ENCODE results near the gene GPAM.

Gene GPAM

GRCh38 chr10:112177247-112177646 lies 6.3 kb downstream of the GPAM start:
- no peak for DNase-seq

GRCh38 chr10:112176543-112176942 lies 7.0 kb downstream of the GPAM start:
- DNase-seq = no peak

- DNase-seq = no peak
These were observed 8.2 kb downstream of the GPAM start for GRCh38 chr10:112175409-112175808.

- DNase-seq = no peak
These were observed 10.4 kb downstream of the GPAM start for GRCh38 chr10:112173206-112173605.

GRCh38 chr10:112168733-112169132 lies 14.8 kb downstream of the GPAM start:
- DNase-seq = no peak

GRCh38 chr10:112166800-112167199 lies 16.8 kb downstream of the GPAM start:
- DNase-seq = no peak

GRCh38 chr10:112161757-112162518 lies 21.6 kb downstream of the GPAM start:
- DNase-seq = no peak

GRCh38 chr10:112160834-112161233 lies 22.7 kb downstream of the GPAM start:
- DNase-seq = no peak

- no peak for DNase-seq
These were observed 24.1 kb downstream of the GPAM start for GRCh38 chr10:112159469-112159868.

- DNase-seq = no peak
These were observed 32.0 kb downstream of the GPAM start for GRCh38 chr10:112151524-112152039.

GRCh38 chr10:112148331-112148730 lies 35.2 kb downstream of the GPAM start:
- no peak for DNase-seq

- no peak for DNase-seq
These were observed 36.8 kb downstream of the GPAM start for GRCh38 chr10:112146799-112147198.

GRCh38 chr10:112145263-112145662 lies 38.3 kb downstream of the GPAM start:
- DNase-seq = no peak

- DNase-seq = no peak
These were observed 40.1 kb downstream of the GPAM start for GRCh38 chr10:112143420-112143819.

GRCh38 chr10:112141292-112141691 lies 42.3 kb downstream of the GPAM start:
- DNase-seq = no peak

- peak; percentile 59 for DNase-seq
These were observed 43.2 kb downstream of the GPAM start for GRCh38 chr10:112140110-112140970.

GRCh38 chr10:112139176-112139575 lies 44.4 kb downstream of the GPAM start:
- no peak for DNase-seq

GRCh38 chr10:112137154-112137987 lies 46.2 kb downstream of the GPAM start:
- DNase-seq = peak; percentile 33

- no peak for DNase-seq
These were observed 46.9 kb downstream of the GPAM start for GRCh38 chr10:112136486-112137153.

GRCh38 chr10:112135604-112136003 lies 48.0 kb downstream of the GPAM start:
- no peak for DNase-seq

GRCh38 chr10:112132435-112132834 lies 51.1 kb downstream of the GPAM start:
- no peak for DNase-seq

- DNase-seq = no peak
These were observed 51.6 kb downstream of the GPAM start for GRCh38 chr10:112131996-112132395.
